Measurements from ENCODE around the gene ADARB2. TPM values are rescaled to one million over a fixed set of nuclear protein-coding genes. Genes with fewer than 3 reads are reported as not detected.
A peak's percentile ranks its signal among the peaks of the same experiment; 100 is the strongest.

ADARB2 gene
- total RNA-seq, 3 donors from 2014 or later (not counting 1 experiment from before 2014, with no cell fraction given) = 0.27 to 0.78 (median 0.40) TPM

- Histone ChIP-seq H3K27me3 (ENCODE audit: control insufficient read depth, insufficient read depth, low read length) (no peaks in the 10 kb centered on the region), H3K4me1 (ENCODE audit: control insufficient read depth, insufficient read depth, low read length) (no peaks in the 10 kb centered on the region), H3K27ac (ENCODE audit: low read length) (no peak overlapping the region), H3K9me3 (ENCODE audit: control insufficient read depth, insufficient read depth, low read length) (no peaks in the 10 kb centered on the region), H3K36me3 (ENCODE audit: control insufficient read depth, insufficient read depth, low read length) (no peaks in the 10 kb centered on the region), H3K4me3 (ENCODE audit: low read length) (no peak overlapping the region)
- DNase-seq (no peak), ATAC-seq (no peak)
- Mint-ChIP-seq H3K9me3 (no peaks in the 10 kb centered on the region), H3K4me1 (no peaks in the 10 kb centered on the region), H3K27ac (no peak overlapping the region), H3K4me3 (no peak overlapping the region), H3K27me3 (ENCODE audit: low read depth in 2 of 2) (peaks cover 9 to 17% of the 10 kb centered on the region in 2 donors), H3K36me3 (no peaks in the 10 kb centered on the region)
- no peak for TF ChIP-seq CTCF (IDR thresholded peaks at IDR 0.05)
- WGBS (ENCODE audit: insufficient coverage) = 89% methylated on average over 12 of the region's 12 CpGs
- intact Hi-C loops (cut with micrococcal nuclease) = no loop called here
Measured at GRCh38 chr10:1359626-1359955, 377.7 kb downstream of the ADARB2 start.

- DNase-seq (peak in 1 of 2 donors; percentile 8), ATAC-seq (peak in 1 of 3 donors; percentile 45)
- Histone ChIP-seq H3K27me3 (ENCODE audit: control insufficient read depth, insufficient read depth, low read length) (no peaks in the 10 kb centered on the region), H3K9me3 (ENCODE audit: control insufficient read depth, insufficient read depth, low read length) (no peaks in the 10 kb centered on the region), H3K4me3 (ENCODE audit: low read length) (no peak overlapping the region), H3K4me1 (ENCODE audit: control insufficient read depth, insufficient read depth, low read length) (no peaks in the 10 kb centered on the region), H3K36me3 (ENCODE audit: control insufficient read depth, insufficient read depth, low read length) (no peaks in the 10 kb centered on the region), H3K27ac (ENCODE audit: low read length) (no peak overlapping the region)
- peaks cover 9 to 17% of the 10 kb centered on the region in 2 donors for H3K27me3 Mint-ChIP-seq (ENCODE audit: low read depth in 2 of 2)
- H3K36me3 Mint-ChIP-seq = no peaks in the 10 kb centered on the region
- TF ChIP-seq CTCF (IDR thresholded peaks at IDR 0.05) = no peak
- no peak overlapping the region for H3K27ac Mint-ChIP-seq
- H3K4me3 Mint-ChIP-seq = no peak overlapping the region
- WGBS (ENCODE audit: insufficient coverage) = 37% methylated on average over 8 of the region's 9 CpGs
- intact Hi-C loops (cut with micrococcal nuclease) = no loop called here
- H3K4me1 Mint-ChIP-seq = no peaks in the 10 kb centered on the region
- no peaks in the 10 kb centered on the region for H3K9me3 Mint-ChIP-seq
Measured at GRCh38 chr10:1358860-1359625, 378.3 kb downstream of the ADARB2 start.

- Histone ChIP-seq H3K36me3 (ENCODE audit: control insufficient read depth, insufficient read depth, low read length) (no peaks in the 10 kb centered on the region), H3K9me3 (ENCODE audit: control insufficient read depth, insufficient read depth, low read length) (no peaks in the 10 kb centered on the region), H3K4me3 (ENCODE audit: low read length) (no peak overlapping the region), H3K27ac (ENCODE audit: low read length) (no peak overlapping the region), H3K4me1 (ENCODE audit: control insufficient read depth, insufficient read depth, low read length) (no peaks in the 10 kb centered on the region), H3K27me3 (ENCODE audit: control insufficient read depth, insufficient read depth, low read length) (no peaks in the 10 kb centered on the region)
- H3K4me3 Mint-ChIP-seq = no peak overlapping the region
- no peaks in the 10 kb centered on the region for H3K4me1 Mint-ChIP-seq
- no peak for TF ChIP-seq CTCF (IDR thresholded peaks at IDR 0.05)
- no peaks in the 10 kb centered on the region for H3K9me3 Mint-ChIP-seq
- peaks cover 9 to 17% of the 10 kb centered on the region in 2 donors for H3K27me3 Mint-ChIP-seq (ENCODE audit: low read depth in 2 of 2)
- H3K27ac Mint-ChIP-seq = no peak overlapping the region
- intact Hi-C loops (cut with micrococcal nuclease) = no loop called here
- ATAC-seq (no peak), DNase-seq (no peak)
- H3K36me3 Mint-ChIP-seq = no peaks in the 10 kb centered on the region
- WGBS (ENCODE audit: insufficient coverage) = 93% methylated on average over 5 of the region's 5 CpGs
Measured at GRCh38 chr10:1358147-1358546, 379.2 kb downstream of the ADARB2 start.

- peaks cover 8 to 9% of the 10 kb centered on the region in 2 donors for H3K27me3 Mint-ChIP-seq (ENCODE audit: low read depth in 2 of 2)
- no peaks in the 10 kb centered on the region for H3K36me3 ChIP-seq (ENCODE audit: control insufficient read depth, insufficient read depth, low read length)
- H3K27ac ChIP-seq (ENCODE audit: low read length) = no peak overlapping the region
- no peaks in the 10 kb centered on the region for H3K9me3 ChIP-seq (ENCODE audit: control insufficient read depth, insufficient read depth, low read length)
- no peak overlapping the region for H3K27ac Mint-ChIP-seq
- 71% methylated on average over 4 of the region's 4 CpGs for WGBS (ENCODE audit: insufficient coverage)
- ATAC-seq (no peak), DNase-seq (no peak)
- H3K4me1 Mint-ChIP-seq = no peaks in the 10 kb centered on the region
- TF ChIP-seq CTCF (IDR thresholded peaks at IDR 0.05) = no peak
- intact Hi-C loops (cut with micrococcal nuclease) = no loop called here
- H3K4me1 ChIP-seq (ENCODE audit: control insufficient read depth, insufficient read depth, low read length) = no peaks in the 10 kb centered on the region
- H3K4me3 ChIP-seq (ENCODE audit: low read length) = no peak overlapping the region
- H3K27me3 ChIP-seq (ENCODE audit: control insufficient read depth, insufficient read depth, low read length) = no peaks in the 10 kb centered on the region
- no peaks in the 10 kb centered on the region for H3K36me3 Mint-ChIP-seq
- no peak overlapping the region for H3K4me3 Mint-ChIP-seq
- no peaks in the 10 kb centered on the region for H3K9me3 Mint-ChIP-seq
Measured at GRCh38 chr10:1356349-1356748, 381.0 kb downstream of the ADARB2 start.
